ENCODE results near the gene MINK1. TPM values are rescaled to one million over a fixed set of nuclear protein-coding genes. Genes with fewer than 3 reads are reported as not detected.

Gene MINK1
- total RNA-seq, 1 donor from 2014 or later = 117 TPM

- Mint-ChIP-seq H3K4me3 (no peak overlapping the region), H3K36me3 (peaks cover 1% of the 10 kb centered on the region), H3K27ac (peak overlapping the region; percentile 96), H3K9me3 (no peaks in the 10 kb centered on the region), H3K4me1 (peaks cover 60% of the 10 kb centered on the region), H3K27me3 (ENCODE audit: low read depth) (no peaks in the 10 kb centered on the region)
- no peak for DNase-seq (ENCODE audit: low spot score in 2 of 2, unreplicated experiment in 2 of 2)
- TF ChIP-seq, protein P1, sequence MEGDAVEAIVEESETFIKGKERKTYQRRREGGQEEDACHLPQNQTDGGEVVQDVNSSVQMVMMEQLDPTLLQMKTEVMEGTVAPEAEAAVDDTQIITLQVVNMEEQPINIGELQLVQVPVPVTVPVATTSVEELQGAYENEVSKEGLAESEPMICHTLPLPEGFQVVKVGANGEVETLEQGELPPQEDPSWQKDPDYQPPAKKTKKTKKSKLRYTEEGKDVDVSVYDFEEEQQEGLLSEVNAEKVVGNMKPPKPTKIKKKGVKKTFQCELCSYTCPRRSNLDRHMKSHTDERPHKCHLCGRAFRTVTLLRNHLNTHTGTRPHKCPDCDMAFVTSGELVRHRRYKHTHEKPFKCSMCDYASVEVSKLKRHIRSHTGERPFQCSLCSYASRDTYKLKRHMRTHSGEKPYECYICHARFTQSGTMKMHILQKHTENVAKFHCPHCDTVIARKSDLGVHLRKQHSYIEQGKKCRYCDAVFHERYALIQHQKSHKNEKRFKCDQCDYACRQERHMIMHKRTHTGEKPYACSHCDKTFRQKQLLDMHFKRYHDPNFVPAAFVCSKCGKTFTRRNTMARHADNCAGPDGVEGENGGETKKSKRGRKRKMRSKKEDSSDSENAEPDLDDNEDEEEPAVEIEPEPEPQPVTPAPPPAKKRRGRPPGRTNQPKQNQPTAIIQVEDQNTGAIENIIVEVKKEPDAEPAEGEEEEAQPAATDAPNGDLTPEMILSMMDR (IDR thresholded peaks at IDR 0.05; ENCODE audit: unreplicated experiment) = no peak
Observed at GRCh38 chr17:4850246-4850645, 17.1 kb downstream of the MINK1 start.

DNA sequence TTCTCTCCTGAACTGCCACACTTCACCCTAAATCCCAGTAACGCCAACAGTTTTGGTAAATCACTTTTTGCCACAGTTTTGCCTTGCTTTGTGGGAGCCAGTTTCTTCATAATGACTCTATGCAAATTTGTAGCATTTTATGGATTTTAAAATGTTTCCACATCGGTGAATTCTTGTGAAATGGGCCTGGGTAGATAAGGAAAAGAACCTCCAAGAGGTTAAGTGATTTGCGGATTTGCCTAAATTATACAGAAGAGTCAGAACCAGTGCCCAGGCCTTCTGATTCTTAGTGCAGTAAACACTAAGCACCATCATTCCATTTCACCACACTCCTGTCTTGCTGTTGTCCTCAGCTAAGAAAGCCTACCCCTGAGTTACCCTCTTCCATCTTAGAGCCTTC lies 17.9 kb downstream of the MINK1 start:
- H3K27ac Mint-ChIP-seq = peak overlapping the region; percentile 96
- H3K4me3 Mint-ChIP-seq = no peak overlapping the region
- H3K27me3 Mint-ChIP-seq (ENCODE audit: low read depth) = no peaks in the 10 kb centered on the region
- TF ChIP-seq, protein P1 (IDR thresholded peaks at IDR 0.05; ENCODE audit: unreplicated experiment) = no peak
- H3K9me3 Mint-ChIP-seq = no peaks in the 10 kb centered on the region
- no peaks in the 10 kb centered on the region for H3K36me3 Mint-ChIP-seq
- DNase-seq (ENCODE audit: low spot score in 2 of 2, unreplicated experiment in 2 of 2) = no peak
- H3K4me1 Mint-ChIP-seq = peaks cover 62% of the 10 kb centered on the region

DNA sequence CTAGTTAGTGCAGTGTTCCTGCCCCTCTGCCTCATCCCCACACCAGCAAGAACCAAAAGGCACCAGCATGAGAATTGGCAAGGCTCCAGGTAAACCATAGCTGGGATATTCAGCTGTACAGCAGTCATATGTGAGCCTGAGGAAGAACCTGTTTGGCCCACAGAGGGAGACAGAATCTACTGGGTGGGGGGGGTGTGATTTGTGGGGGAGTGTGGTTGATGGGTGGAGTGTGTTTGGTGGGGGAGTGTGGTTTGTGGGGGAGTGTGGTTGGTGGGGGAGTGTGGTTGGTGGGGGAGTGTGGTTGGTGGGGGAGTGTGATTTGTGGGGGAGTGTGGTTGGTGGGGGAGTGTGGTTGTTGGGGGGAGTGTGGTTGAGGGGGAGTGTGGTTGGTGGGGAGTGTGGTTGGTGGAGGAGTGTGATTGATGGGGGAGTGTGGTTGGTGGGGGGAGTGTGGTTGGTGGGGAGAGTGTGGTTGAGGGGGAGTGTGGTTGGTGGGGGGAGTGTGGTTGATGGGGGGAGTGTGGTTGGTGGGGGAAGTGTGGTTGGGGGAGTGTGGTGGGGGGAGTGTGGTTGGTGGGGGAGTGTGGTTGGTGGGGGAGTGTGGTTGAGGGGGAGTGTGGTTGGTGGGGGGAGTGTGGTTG lies 19.5 kb downstream of the MINK1 start:
- TF ChIP-seq, protein P1 (IDR thresholded peaks at IDR 0.05; ENCODE audit: unreplicated experiment) = no peak
- no peaks in the 10 kb centered on the region for H3K36me3 Mint-ChIP-seq
- no peak overlapping the region for H3K4me3 Mint-ChIP-seq
- H3K9me3 Mint-ChIP-seq = no peaks in the 10 kb centered on the region
- DNase-seq (ENCODE audit: low spot score in 2 of 2, unreplicated experiment in 2 of 2) = no peak
- peak overlapping the region; percentile 92 for H3K27ac Mint-ChIP-seq
- H3K27me3 Mint-ChIP-seq (ENCODE audit: low read depth) = no peaks in the 10 kb centered on the region
- H3K4me1 Mint-ChIP-seq = peaks cover 72% of the 10 kb centered on the region

DNA sequence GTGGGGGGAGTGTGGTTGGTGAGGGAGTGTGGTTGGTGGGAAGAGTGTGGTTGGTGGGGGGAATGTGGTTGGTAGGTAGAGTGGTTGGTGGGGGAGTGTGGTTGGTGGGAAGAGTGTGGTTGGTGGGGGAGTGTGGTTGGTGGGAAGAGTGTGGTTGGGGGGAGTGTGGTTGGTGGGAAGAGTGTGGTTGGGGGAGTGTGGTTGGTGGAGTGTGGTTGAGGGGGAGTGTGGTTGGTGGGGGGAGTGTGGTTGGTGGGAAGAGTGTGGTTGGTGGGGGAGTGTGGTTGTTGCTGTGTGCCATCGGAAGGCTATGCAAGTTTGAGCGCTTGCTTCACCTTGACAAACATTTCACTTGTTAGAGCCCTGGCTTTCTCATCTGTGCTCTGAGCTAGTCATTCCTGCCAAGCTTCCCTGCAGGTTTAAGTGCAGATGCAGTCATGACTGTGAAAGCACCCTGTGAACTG lies 20.1 kb downstream of the MINK1 start:
- peaks cover 72% of the 10 kb centered on the region for H3K4me1 Mint-ChIP-seq
- no peak overlapping the region for H3K4me3 Mint-ChIP-seq
- H3K27me3 Mint-ChIP-seq (ENCODE audit: low read depth) = no peaks in the 10 kb centered on the region
- no peaks in the 10 kb centered on the region for H3K36me3 Mint-ChIP-seq
- TF ChIP-seq, protein P1 (IDR thresholded peaks at IDR 0.05; ENCODE audit: unreplicated experiment) = no peak
- H3K9me3 Mint-ChIP-seq = no peaks in the 10 kb centered on the region
- H3K27ac Mint-ChIP-seq = peak overlapping the region; percentile 96
- DNase-seq (ENCODE audit: low spot score in 2 of 2, unreplicated experiment in 2 of 2) = no peak

DNA sequence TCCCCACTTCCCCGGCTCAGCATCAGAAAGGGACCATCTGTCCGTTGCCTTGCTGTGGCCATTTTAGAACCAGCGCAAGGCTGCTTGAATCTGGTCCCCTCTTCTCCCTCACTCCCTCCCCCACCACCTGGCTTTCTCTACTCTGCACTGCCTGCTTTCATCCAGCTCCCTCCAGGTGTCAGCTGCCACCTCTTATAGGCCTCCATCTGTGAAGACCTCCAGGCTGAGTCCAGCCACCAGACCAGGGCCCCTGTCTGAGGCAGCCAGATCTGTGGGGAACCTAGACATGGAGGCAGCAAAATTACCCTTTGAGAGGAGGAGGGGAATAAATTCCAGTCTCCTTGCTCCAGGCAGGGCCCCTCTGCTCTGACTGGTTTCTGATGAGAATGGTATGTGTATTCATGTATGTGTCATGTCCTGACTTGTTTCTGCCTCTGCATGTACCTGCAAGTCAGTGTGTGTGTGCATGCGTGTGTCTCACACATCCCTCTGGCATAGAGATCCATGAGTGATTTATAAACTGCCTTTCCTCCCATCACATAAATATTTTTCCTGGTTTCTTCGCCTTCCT lies 21.1 kb downstream of the MINK1 start:
- Mint-ChIP-seq H3K9me3 (no peaks in the 10 kb centered on the region), H3K4me1 (peaks cover 72% of the 10 kb centered on the region), H3K27me3 (ENCODE audit: low read depth) (no peaks in the 10 kb centered on the region), H3K4me3 (peak overlapping the region; percentile 4), H3K36me3 (no peaks in the 10 kb centered on the region), H3K27ac (peak overlapping the region; percentile 96)
- TF ChIP-seq, protein P1 (IDR thresholded peaks at IDR 0.05; ENCODE audit: unreplicated experiment) = no peak
- DNase-seq (ENCODE audit: low spot score in 2 of 2, unreplicated experiment in 2 of 2) = peak; percentile 32 to 51
